PFSK-1 (cell line): ENCODE data around the gene MLPH.

Source experiments
- FOXP2 ChIP-seq: optimal IDR thresholded peaks from 2 replicates; pipeline ENCODE3; 2011; ENCODE audit warnings: borderline replicate concordance, control low read depth, inconsistent platforms; ENCODE audit not compliant: insufficient read depth; ENCODE audit errors: extremely low read length, extremely low read depth
- POLR2AphosphoS5 ChIP-seq: IDR thresholded peaks from 2 replicates; pipeline ENCODE4 v1.6.1; 2012; ENCODE audit warnings: low read depth, mild to moderate bottlenecking, control low read depth, low read length, moderate library complexity
- REST ChIP-seq, 2 experiments: IDR thresholded peaks; 2 replicates each; pipeline versions ENCODE4 v1.6.1 to v1.8.0; 2011 to 2012; ENCODE audit warnings: low read depth in 2 of 2, low read length in 2 of 2, control low read depth in 1 of 2, inconsistent platforms in 1 of 2, mild to moderate bottlenecking in 1 of 2, moderate library complexity in 1 of 2; ENCODE audit not compliant: insufficient read depth in 1 of 2
- SIN3A ChIP-seq: IDR thresholded peaks from 2 replicates; pipeline ENCODE4 v1.6.1; 2012; ENCODE audit warnings: mild to moderate bottlenecking, low read length, moderate library complexity, borderline replicate concordance; ENCODE audit not compliant: insufficient read depth
- TAF1 ChIP-seq: IDR thresholded peaks from 2 replicates; pipeline ENCODE4 v1.6.1; 2012; ENCODE audit warnings: low read length, control low read depth, borderline replicate concordance; ENCODE audit not compliant: insufficient read depth

Gene MLPH

GRCh38 chr2:237568121-237568660 lies 81.1 kb downstream of the MLPH start:
- TF ChIP-seq FOXP2 (no peak), TAF1 (no peak), POLR2AphosphoS5 (no peak), SIN3A (no peak), REST (IDR thresholded peaks at IDR 0.05; ENCODE audit: insufficient read depth in 1 of 2, low read depth in 2 of 2, low read length in 2 of 2) (no peak)

- TF ChIP-seq FOXP2 (no peak), SIN3A (no peak), REST (IDR thresholded peaks at IDR 0.05; ENCODE audit: insufficient read depth in 1 of 2, low read depth in 2 of 2, low read length in 2 of 2) (no peak), POLR2AphosphoS5 (no peak), TAF1 (no peak)
Measured at GRCh38 chr2:237569041-237569440, 82.0 kb downstream of the MLPH start.

GRCh38 chr2:237569896-237570295 lies 82.8 kb downstream of the MLPH start:
- TF ChIP-seq REST (IDR thresholded peaks at IDR 0.05; ENCODE audit: insufficient read depth in 1 of 2, low read depth in 2 of 2, low read length in 2 of 2) (no peak), SIN3A (no peak), FOXP2 (no peak), POLR2AphosphoS5 (no peak), TAF1 (no peak)

GRCh38 chr2:237570776-237571335 lies 83.8 kb downstream of the MLPH start:
- TF ChIP-seq FOXP2 (no peak), POLR2AphosphoS5 (no peak)

- TF ChIP-seq SIN3A, result no peak
- no peak for TF ChIP-seq REST (IDR thresholded peaks at IDR 0.05; ENCODE audit: insufficient read depth in 1 of 2, low read depth in 2 of 2, low read length in 2 of 2)
Measured at GRCh38 chr2:237571551-237571950, 84.5 kb downstream of the MLPH start.
